NCI-H1930 (cell line): Measurements from ENCODE around the gene ARL4C.

Experiments used
- DNase-seq, 2 experiments: peaks; one replicate each; lab custom pipeline; 2025; lab: John Stamatoyannopoulos, UW

ARL4C gene

GRCh38 chr2:234447189-234447588 lies 49.7 kb downstream of the ARL4C start:
- DNase-seq, result no peak

- no peak for DNase-seq
Measured at GRCh38 chr2:234446404-234447076, 50.3 kb downstream of the ARL4C start.

GRCh38 chr2:234444893-234445292 lies 52.0 kb downstream of the ARL4C start:
- no peak for DNase-seq

- DNase-seq, result no peak
Measured at GRCh38 chr2:234444242-234444730, 52.6 kb downstream of the ARL4C start.
